ENCODE measurements around the gene TMEM43.

DNA sequence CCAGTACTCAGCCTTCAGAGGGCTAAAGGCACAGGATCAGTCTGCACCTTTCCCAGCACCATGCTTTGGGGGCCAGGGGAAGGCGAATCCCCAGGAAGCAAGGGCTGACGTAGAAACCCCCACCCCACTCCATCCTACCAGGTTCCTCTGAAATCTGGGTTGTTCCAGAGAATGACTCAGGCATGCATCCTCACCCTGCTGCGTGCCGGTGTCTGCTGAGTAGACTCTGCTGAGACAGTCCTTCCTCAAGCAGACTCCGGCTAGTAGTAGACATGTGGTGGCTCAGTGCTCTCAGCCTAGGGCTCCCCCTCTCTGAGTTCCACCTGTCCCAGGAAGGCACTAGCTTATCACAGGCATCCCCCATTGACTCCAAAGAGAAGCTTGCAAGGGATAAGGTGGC, 9.0 kb downstream of the TMEM43 start:
- TF ChIP-seq EZH2 (IDR thresholded peaks at IDR 0.05; ENCODE audit: borderline replicate concordance, low read length) = no peak
- TF ChIP-seq, protein P1, sequence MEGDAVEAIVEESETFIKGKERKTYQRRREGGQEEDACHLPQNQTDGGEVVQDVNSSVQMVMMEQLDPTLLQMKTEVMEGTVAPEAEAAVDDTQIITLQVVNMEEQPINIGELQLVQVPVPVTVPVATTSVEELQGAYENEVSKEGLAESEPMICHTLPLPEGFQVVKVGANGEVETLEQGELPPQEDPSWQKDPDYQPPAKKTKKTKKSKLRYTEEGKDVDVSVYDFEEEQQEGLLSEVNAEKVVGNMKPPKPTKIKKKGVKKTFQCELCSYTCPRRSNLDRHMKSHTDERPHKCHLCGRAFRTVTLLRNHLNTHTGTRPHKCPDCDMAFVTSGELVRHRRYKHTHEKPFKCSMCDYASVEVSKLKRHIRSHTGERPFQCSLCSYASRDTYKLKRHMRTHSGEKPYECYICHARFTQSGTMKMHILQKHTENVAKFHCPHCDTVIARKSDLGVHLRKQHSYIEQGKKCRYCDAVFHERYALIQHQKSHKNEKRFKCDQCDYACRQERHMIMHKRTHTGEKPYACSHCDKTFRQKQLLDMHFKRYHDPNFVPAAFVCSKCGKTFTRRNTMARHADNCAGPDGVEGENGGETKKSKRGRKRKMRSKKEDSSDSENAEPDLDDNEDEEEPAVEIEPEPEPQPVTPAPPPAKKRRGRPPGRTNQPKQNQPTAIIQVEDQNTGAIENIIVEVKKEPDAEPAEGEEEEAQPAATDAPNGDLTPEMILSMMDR (conservative IDR thresholded peaks at IDR 0.05 in 1 of 2, IDR thresholded peaks at IDR 0.05 in 1 of 2; ENCODE audit: extremely low read depth in 1 of 2, insufficient read depth in 1 of 2, low read depth in 1 of 2, low read length in 2 of 2) = no peak
